Stomach (tissue), 19 donors: Measurements from ENCODE around the gene CAMK1. TPM values are rescaled to one million over a fixed set of nuclear protein-coding genes. Genes with fewer than 3 reads are reported as not detected.

Experiments
- DNase-seq, 2 donors: peaks; one replicate each; pipeline versions ENCODE4 v3.0.0 to v3.0.0-alpha.2; 2013 to 2019
- H3K27ac ChIP-seq, 5 donors: fragments of 200-600 bp in 4 of 5; sonication (generic) in 4 of 5; one replicate each; pipeline ENCODE4 v1.5.1; 2013 to 2019; ENCODE audit warnings: mild to moderate bottlenecking in 1 of 5, moderate library complexity in 1 of 5
- H3K27me3 ChIP-seq, 3 donors: fragments of 200-600 bp; sonication (generic); one replicate each; pipeline ENCODE4 v1.5.1; 2017 to 2019; ENCODE audit warnings: mixed run types in 1 of 3
- H3K36me3 ChIP-seq, 4 donors: fragments of 200-600 bp; sonication (generic); 1 replicate in 3 of 4; 2 replicates in 1 of 4; pipeline ENCODE4 v1.5.1; 2016 to 2019
- H3K4me1 ChIP-seq, 4 donors: fragments of 200-600 bp; sonication (generic); one replicate each; pipeline ENCODE4 v1.5.1; 2016 to 2019
- H3K4me3 ChIP-seq, 4 donors: fragments of 200-600 bp; sonication (generic) in 3 of 4; one replicate each; pipeline ENCODE4 v1.5.1; 2016 to 2019; ENCODE audit warnings: mild to moderate bottlenecking in 1 of 4
- H3K9me3 ChIP-seq, 4 donors: fragments of 200-600 bp; sonication (generic); one replicate each; pipeline ENCODE4 v1.5.1; 2016 to 2019
- EP300 ChIP-seq: sonication (generic); formaldehyde crosslinking; IDR thresholded peaks from one replicate; pipeline ENCODE4 v1.6.1; 2017; ENCODE audit warnings: antibody characterized with exemption
- POLR2A ChIP-seq, 4 donors: fragments of 450-650 bp; IDR thresholded peaks; one replicate each; pipeline ENCODE4 v1.6.1; 2016; ENCODE audit warnings: antibody characterized with exemption in 4 of 4, control low read depth in 2 of 4, mild to moderate bottlenecking in 1 of 4, moderate library complexity in 1 of 4
- POLR2AphosphoS5 ChIP-seq, 3 donors: sonication (generic); formaldehyde crosslinking; IDR thresholded peaks; one replicate each; pipeline ENCODE4 v1.6.1; 2016; ENCODE audit warnings: antibody characterized with exemption in 3 of 3
- whole genome bisulfite sequencing, 5 donors: extraction: QIAGEN DNeasy Blood & Tissue Kit in 3 of 5; methylation state at CpG; one replicate each; pipeline versions ENCODE4 v1.1.5 to v1.1.7; 2013 to 2018; 5-methylcytosine and 5-hydroxymethylcytosine counted together
- intact Hi-C: fragments of 100-400 bp; cut with DNase I; formaldehyde crosslinking; loops from one replicate; pipeline ENCODE4 v1.15.1; 2023; ENCODE audit warnings: low total_unique reads
- long read RNA-seq, 10 donors: transcript quantifications; one replicate each; lab custom pipeline, GENCODE V29; 2026
- polyA plus RNA-seq, 3 donors: library from polyadenylated mRNA; stranded (reverse); fragments of 200-250 nt; gene quantifications; one replicate each; pipeline ENCODE4 v1.2.3, GENCODE V29; 2013
- total RNA-seq, 5 donors: library from RNA; depleted of rRNA; stranded (reverse); fragments of >200 nt; gene quantifications; one replicate each; pipeline versions ENCODE4 v1.1.0 to v1.2.3, GENCODE V29; 2014 to 2016
- TF ChIP-seq, protein P1 (sequence below), 7 experiments: fragments of 450-650 bp in 4 of 7; fragments of 200-600 bp in 3 of 7; sonication (generic) in 3 of 7; IDR thresholded peaks; one replicate each; pipeline ENCODE4 v1.5.1; 2016 to 2019; ENCODE audit warnings: antibody characterized with exemption in 7 of 7, control low read depth in 2 of 7, mild to moderate bottlenecking in 1 of 7
- donor health status: healthy with polysubstance abuse.
- donor health status: Bipolar disorder and iron deficiency.
- donor health status: healthy.

The CAMK1 gene
- total RNA-seq, result 10 to 100 TPM; 14.3 to 61.1 (median 27.4) TPM
- 10 to 100 TPM; 22.9 to 37.2 (median 23.2) TPM for polyA plus RNA-seq
- long read RNA-seq, donor 1, partial matches to known transcripts, result 0 of 2 reads
- long read RNA-seq, donor 1, other reads (novel, unspliced or antisense), result 0 of 2 reads
- long read RNA-seq, donor 2, transcript CAMK1-201 (12 exons, 1,488 nt), result major isoform, 5 of 7 reads
- long read RNA-seq, donor 2, partial matches to known transcripts, result 0 of 7 reads
- long read RNA-seq, donor 2, other reads (novel, unspliced or antisense), result 0 of 7 reads
- long read RNA-seq, donor 3, partial matches to known transcripts, result 0 of 2 reads
- long read RNA-seq, donor 3, other reads (novel, unspliced or antisense), result 0 of 2 reads
- long read RNA-seq, donor 4, result 0 reads
- long read RNA-seq, donor 5, transcript CAMK1-201 (12 exons, 1,488 nt), result major isoform, 10 of 10 reads
- long read RNA-seq, donor 5, partial matches to known transcripts, result 0 of 10 reads
- long read RNA-seq, donor 5, other reads (novel, unspliced or antisense), result 0 of 10 reads
- long read RNA-seq, donor 6, result 0 reads
- long read RNA-seq, donor 7, partial matches to known transcripts, result 0 of 2 reads
- long read RNA-seq, donor 7, other reads (novel, unspliced or antisense), result 0 of 2 reads
- long read RNA-seq, donor 8, partial matches to known transcripts, result 0 of 3 reads
- long read RNA-seq, donor 8, other reads (novel, unspliced or antisense), result 0 of 3 reads
- long read RNA-seq, donor 9, partial matches to known transcripts, result 0 of 2 reads
- long read RNA-seq, donor 9, other reads (novel, unspliced or antisense), result 0 of 2 reads
- long read RNA-seq, donor 10, partial matches to known transcripts, result 0 of 2 reads
- long read RNA-seq, donor 10, other reads (novel, unspliced or antisense), result 0 of 2 reads

DNA sequence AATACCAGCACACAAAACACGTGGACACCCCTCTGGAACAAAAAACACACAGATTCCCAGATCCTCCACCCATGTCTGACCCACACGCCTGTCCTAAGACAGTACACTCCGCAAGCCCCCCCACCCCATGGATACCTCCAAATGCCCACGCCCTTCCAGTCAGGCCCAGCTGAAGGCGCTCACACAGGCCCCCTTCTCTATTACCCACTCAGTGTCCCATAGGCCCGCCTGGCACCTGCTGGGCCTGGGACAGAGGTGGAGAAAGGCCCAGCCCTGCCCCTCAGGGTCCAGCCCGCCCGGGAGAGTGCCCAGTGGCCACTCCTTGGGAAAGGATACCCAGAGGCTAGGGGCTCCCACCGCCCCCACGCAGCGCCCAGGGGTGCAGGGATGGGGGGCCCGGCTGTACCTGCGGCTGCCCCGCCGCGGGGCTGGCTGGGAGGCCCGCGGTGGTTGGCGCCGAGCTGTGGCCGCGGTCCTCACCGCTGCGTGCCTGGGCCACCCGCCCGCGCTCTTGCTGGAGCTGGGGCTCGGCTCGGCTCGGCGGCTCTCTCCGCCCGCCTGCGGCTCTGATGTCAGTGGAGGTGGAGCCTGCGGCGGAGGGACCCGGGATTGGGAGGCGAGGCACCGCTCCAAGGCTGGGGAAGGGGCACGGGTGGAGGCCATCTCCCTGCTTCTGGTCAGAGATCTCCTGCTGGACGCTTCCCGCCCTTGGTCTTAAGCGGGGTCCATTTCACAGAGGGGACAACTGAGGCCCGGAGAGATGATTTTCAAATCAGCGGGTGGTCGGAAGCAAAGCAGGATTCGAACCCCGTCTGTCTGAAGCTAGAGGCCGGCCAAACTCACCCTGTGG, at the start of gene CAMK1:
Gene CAMK1 (minus strand): TSS at position 522 of the 850 bp plus-strand sequence. CDS start 2,198 bp downstream, outside the sequence.
- Histone ChIP-seq H3K4me3 (peak within 1 kb of the TSS; percentile 59 to 70 (median 65)), H3K9me3 (no peaks in the 10 kb centered on the region), H3K4me1 (peaks cover 24 to 49% (median 40%) of the 10 kb centered on the region in 4 donors), H3K27ac (peak within 1 kb of the TSS; percentile 73 to 91 (median 87)), H3K27me3 (no peaks in the 10 kb centered on the region), H3K36me3 (peaks cover 0 to 14% (median 9%) of the 10 kb centered on the region in 4 donors)
- intact Hi-C loops, result no loop called here
- 1 to 4% (median 4%) methylated on average over 24 to 49 of the region's 49 CpGs for WGBS, 5 donors
- TF ChIP-seq POLR2AphosphoS5 (IDR thresholded peaks at IDR 0.05), result peak; percentile 36 to 89 (median 83)
- no peak for TF ChIP-seq EP300
- DNase-seq, result peak; percentile 87 to 94

DNA sequence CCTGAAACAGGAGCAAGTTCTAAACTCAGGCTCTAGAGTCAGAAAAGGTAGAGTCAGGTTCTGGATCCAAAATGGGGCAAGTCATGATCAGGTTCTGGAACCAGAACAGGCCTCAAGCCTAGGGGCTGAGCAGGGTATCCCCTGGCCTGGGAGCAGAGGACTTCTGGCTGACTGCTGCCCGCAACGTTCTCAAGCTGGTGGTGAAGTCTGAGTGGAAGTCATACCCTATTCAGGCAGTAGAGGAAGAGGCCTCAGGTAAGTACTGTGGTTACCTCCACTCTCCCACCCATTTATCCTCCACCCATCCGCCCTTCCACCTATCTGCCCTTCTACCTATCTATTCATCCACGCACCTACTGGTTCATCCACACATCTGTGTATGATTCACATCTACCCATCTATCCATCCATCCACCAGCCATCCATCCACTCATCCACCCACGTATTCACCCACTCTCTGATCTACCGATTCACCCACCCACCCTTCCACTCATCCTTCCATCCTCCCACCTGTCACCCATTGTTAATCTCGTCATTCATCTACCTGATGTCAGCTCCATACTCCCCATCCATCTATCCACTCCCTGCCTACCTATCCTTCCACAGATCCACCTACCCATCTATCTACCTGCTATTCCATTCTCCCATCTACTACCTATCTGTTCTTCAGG, 49.1 kb upstream of the CAMK1 start:
- H3K4me1 ChIP-seq, result no peaks in the 10 kb centered on the region
- DNase-seq, result no peak
- H3K9me3 ChIP-seq, result no peaks in the 10 kb centered on the region
- H3K27ac ChIP-seq, result no peak overlapping the region
- 81 to 98% (median 92%) methylated on average over 6 to 7 of the region's 7 CpGs for WGBS, 5 donors
- H3K27me3 ChIP-seq, result no peaks in the 10 kb centered on the region
- TF ChIP-seq, protein P1, sequence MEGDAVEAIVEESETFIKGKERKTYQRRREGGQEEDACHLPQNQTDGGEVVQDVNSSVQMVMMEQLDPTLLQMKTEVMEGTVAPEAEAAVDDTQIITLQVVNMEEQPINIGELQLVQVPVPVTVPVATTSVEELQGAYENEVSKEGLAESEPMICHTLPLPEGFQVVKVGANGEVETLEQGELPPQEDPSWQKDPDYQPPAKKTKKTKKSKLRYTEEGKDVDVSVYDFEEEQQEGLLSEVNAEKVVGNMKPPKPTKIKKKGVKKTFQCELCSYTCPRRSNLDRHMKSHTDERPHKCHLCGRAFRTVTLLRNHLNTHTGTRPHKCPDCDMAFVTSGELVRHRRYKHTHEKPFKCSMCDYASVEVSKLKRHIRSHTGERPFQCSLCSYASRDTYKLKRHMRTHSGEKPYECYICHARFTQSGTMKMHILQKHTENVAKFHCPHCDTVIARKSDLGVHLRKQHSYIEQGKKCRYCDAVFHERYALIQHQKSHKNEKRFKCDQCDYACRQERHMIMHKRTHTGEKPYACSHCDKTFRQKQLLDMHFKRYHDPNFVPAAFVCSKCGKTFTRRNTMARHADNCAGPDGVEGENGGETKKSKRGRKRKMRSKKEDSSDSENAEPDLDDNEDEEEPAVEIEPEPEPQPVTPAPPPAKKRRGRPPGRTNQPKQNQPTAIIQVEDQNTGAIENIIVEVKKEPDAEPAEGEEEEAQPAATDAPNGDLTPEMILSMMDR (IDR thresholded peaks at IDR 0.05), result no peak
- TF ChIP-seq POLR2A (IDR thresholded peaks at IDR 0.05), result no peak
- TF ChIP-seq EP300, result no peak
- no peak for TF ChIP-seq POLR2AphosphoS5 (IDR thresholded peaks at IDR 0.05)
- peaks cover 0 to 54% (median 25%) of the 10 kb centered on the region in 4 donors for H3K36me3 ChIP-seq
- no peak overlapping the region for H3K4me3 ChIP-seq
- intact Hi-C loops, result no loop called here

DNA sequence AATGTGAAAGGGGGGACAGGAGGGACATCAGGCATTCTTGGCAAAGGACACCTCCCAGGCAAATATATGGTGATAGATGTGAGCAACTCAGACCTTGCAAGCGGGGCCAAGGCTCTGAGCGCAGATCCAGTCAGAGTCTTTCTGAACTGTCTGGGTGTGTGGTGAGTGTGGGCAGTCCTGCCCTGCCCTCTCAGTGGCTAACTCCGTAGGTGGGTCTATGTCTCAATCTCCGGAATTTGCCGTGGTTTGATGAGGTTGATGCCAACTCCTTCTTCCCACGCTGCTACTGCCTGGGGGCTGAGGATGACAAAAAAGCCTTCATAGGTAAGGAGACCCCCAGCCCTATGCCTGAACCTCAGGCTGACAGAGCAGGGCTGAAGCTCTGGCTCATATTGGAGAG, 47.7 kb upstream of the CAMK1 start:
- no peak for TF ChIP-seq POLR2A (IDR thresholded peaks at IDR 0.05)
- TF ChIP-seq EP300, result no peak
- TF ChIP-seq POLR2AphosphoS5 (IDR thresholded peaks at IDR 0.05), result no peak
- TF ChIP-seq, protein P1 (IDR thresholded peaks at IDR 0.05), result no peak
- no peak for DNase-seq
- Histone ChIP-seq H3K9me3 (no peaks in the 10 kb centered on the region), H3K4me1 (no peaks in the 10 kb centered on the region), H3K36me3 (peaks cover 7 to 64% (median 37%) of the 10 kb centered on the region in 4 donors), H3K4me3 (no peak overlapping the region), H3K27ac (no peak overlapping the region), H3K27me3 (no peaks in the 10 kb centered on the region)
- WGBS, 5 donors, result 89 to 94% (median 91%) methylated on average over 2 to 6 of the region's 6 CpGs
- intact Hi-C loops, result no loop called here

DNA sequence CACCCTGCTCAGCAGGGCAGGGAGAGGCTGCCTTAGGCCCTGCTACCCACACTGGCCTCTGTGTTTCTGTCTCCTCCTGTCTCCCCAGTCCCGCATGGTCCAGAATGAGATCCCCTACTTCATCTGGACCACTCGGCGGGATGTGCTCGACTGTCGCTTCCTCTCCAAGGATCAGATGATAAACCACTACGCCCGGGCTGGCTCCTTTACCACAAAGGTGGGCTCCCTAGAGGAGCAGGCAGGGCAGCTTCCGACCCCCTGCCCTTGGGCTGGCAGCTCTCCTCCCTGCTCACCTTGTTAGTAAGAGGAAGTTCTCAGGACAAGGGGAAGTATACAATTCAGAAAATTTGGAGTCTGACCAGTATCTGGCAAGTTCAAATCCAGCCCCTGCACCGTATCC, 46.2 kb upstream of the CAMK1 start:
- DNase-seq, result no peak

More for the DNA sequence above, 46.2 kb upstream of the CAMK1 start:
- Histone ChIP-seq H3K4me3 (no peak overlapping the region), H3K4me1 (peaks cover under 1 to 8% (median 5%) of the 10 kb centered on the region in 4 donors), H3K36me3 (peaks cover 7 to 60% (median 37%) of the 10 kb centered on the region in 4 donors), H3K9me3 (no peaks in the 10 kb centered on the region), H3K27me3 (no peaks in the 10 kb centered on the region), H3K27ac (no peak overlapping the region)
- intact Hi-C loops, result no loop called here
- WGBS, 5 donors, result 91 to 95% (median 94%) methylated on average over 9 of the region's 9 CpGs
- TF ChIP-seq, protein P1 (IDR thresholded peaks at IDR 0.05), result no peak
